ENCODE data around the gene TXNRD2. TPM values are rescaled to one million over a fixed set of nuclear protein-coding genes. Genes with fewer than 3 reads are reported as not detected.

Gene TXNRD2
- total RNA-seq, 2 donors from 2014 or later: 7.3 to 13.6 TPM

GRCh38 chr22:19873960-19874306, 67.7 kb downstream of the TXNRD2 start:
- H3K4me1 Mint-ChIP-seq: no peaks in the 10 kb centered on the region
- TF ChIP-seq CTCF (conservative IDR thresholded peaks at IDR 0.05): no peak
- H3K36me3 Mint-ChIP-seq (ENCODE audit: low read depth): no peaks in the 10 kb centered on the region
- peak overlapping the region; percentile 10 for H3K27ac ChIP-seq (ENCODE audit: low read depth, low read length)
- no peak overlapping the region for H3K9ac ChIP-seq (ENCODE audit: extremely low read depth, low read length, poor library complexity, severe bottlenecking)
- H3K9me3 ChIP-seq (ENCODE audit: control insufficient read depth, low read length): no peaks in the 10 kb centered on the region
- H3K27me3 ChIP-seq (ENCODE audit: control insufficient read depth, insufficient read depth, low read length, poor library complexity, severe bottlenecking): no peaks in the 10 kb centered on the region
- H3K4me3 Mint-ChIP-seq: no peak overlapping the region
- no peaks in the 10 kb centered on the region for H3K36me3 ChIP-seq (ENCODE audit: control insufficient read depth, insufficient read depth, low read length)
- no peak overlapping the region for H3K27ac Mint-ChIP-seq
- no peaks in the 10 kb centered on the region for H3K27me3 Mint-ChIP-seq (ENCODE audit: insufficient read depth)
- no peaks in the 10 kb centered on the region for H3K4me1 ChIP-seq (ENCODE audit: control insufficient read depth, insufficient read depth, low read length)
- WGBS, 2 experiments (ENCODE audit: insufficient coverage in 1 of 2, insufficient read length in 1 of 2): 95 to 100% methylated on average over 2 to 7 of the region's 7 CpGs
- no peak overlapping the region for H3K4me3 ChIP-seq (ENCODE audit: low read length)
- H3K9me3 Mint-ChIP-seq: no peaks in the 10 kb centered on the region
- peak; percentile 42 for DNase-seq

- Histone ChIP-seq H3K27me3 (ENCODE audit: control insufficient read depth, insufficient read depth, low read length, poor library complexity, severe bottlenecking) (no peaks in the 10 kb centered on the region), H3K9me3 (ENCODE audit: control insufficient read depth, low read length) (no peaks in the 10 kb centered on the region), H3K9ac (ENCODE audit: extremely low read depth, low read length, poor library complexity, severe bottlenecking) (no peak overlapping the region), H3K4me1 (ENCODE audit: control insufficient read depth, insufficient read depth, low read length) (no peaks in the 10 kb centered on the region), H3K4me3 (ENCODE audit: low read length) (no peak overlapping the region), H3K36me3 (ENCODE audit: control insufficient read depth, insufficient read depth, low read length) (no peaks in the 10 kb centered on the region), H3K27ac (ENCODE audit: low read depth, low read length) (no peak overlapping the region)
- H3K27ac Mint-ChIP-seq: no peak overlapping the region
- TF ChIP-seq CTCF (conservative IDR thresholded peaks at IDR 0.05): no peak
- WGBS, 2 experiments (ENCODE audit: insufficient coverage in 1 of 2, insufficient read length in 1 of 2): 90 to 92% methylated on average over 12 to 27 of the region's 27 CpGs
- no peaks in the 10 kb centered on the region for H3K27me3 Mint-ChIP-seq (ENCODE audit: insufficient read depth)
- H3K36me3 Mint-ChIP-seq (ENCODE audit: low read depth): no peaks in the 10 kb centered on the region
- no peaks in the 10 kb centered on the region for H3K9me3 Mint-ChIP-seq
- H3K4me1 Mint-ChIP-seq: no peaks in the 10 kb centered on the region
- H3K4me3 Mint-ChIP-seq: no peak overlapping the region
- DNase-seq: peak; percentile 39
These were observed 68.3 kb downstream of the TXNRD2 start for GRCh38 chr22:19873138-19873959.

- peak; percentile 69 for DNase-seq
- Mint-ChIP-seq H3K27ac (no peak overlapping the region), H3K4me3 (no peak overlapping the region), H3K9me3 (no peaks in the 10 kb centered on the region), H3K4me1 (no peaks in the 10 kb centered on the region), H3K27me3 (ENCODE audit: insufficient read depth) (no peaks in the 10 kb centered on the region), H3K36me3 (ENCODE audit: low read depth) (no peaks in the 10 kb centered on the region)
- H3K9ac ChIP-seq (ENCODE audit: extremely low read depth, low read length, poor library complexity, severe bottlenecking): no peak overlapping the region
- WGBS, 2 experiments (ENCODE audit: insufficient coverage in 1 of 2, insufficient read length in 1 of 2): 87 to 93% methylated on average over 3 to 7 of the region's 7 CpGs
- H3K27ac ChIP-seq (ENCODE audit: low read depth, low read length): no peak overlapping the region
- no peaks in the 10 kb centered on the region for H3K4me1 ChIP-seq (ENCODE audit: control insufficient read depth, insufficient read depth, low read length)
- H3K9me3 ChIP-seq (ENCODE audit: control insufficient read depth, low read length): no peaks in the 10 kb centered on the region
- no peak for TF ChIP-seq CTCF (conservative IDR thresholded peaks at IDR 0.05)
- no peak overlapping the region for H3K4me3 ChIP-seq (ENCODE audit: low read length)
- no peaks in the 10 kb centered on the region for H3K27me3 ChIP-seq (ENCODE audit: control insufficient read depth, insufficient read depth, low read length, poor library complexity, severe bottlenecking)
- no peaks in the 10 kb centered on the region for H3K36me3 ChIP-seq (ENCODE audit: control insufficient read depth, insufficient read depth, low read length)
These were observed 68.9 kb downstream of the TXNRD2 start for GRCh38 chr22:19872779-19873137.
